ENCODE data around the gene LYRM2.

DNA sequence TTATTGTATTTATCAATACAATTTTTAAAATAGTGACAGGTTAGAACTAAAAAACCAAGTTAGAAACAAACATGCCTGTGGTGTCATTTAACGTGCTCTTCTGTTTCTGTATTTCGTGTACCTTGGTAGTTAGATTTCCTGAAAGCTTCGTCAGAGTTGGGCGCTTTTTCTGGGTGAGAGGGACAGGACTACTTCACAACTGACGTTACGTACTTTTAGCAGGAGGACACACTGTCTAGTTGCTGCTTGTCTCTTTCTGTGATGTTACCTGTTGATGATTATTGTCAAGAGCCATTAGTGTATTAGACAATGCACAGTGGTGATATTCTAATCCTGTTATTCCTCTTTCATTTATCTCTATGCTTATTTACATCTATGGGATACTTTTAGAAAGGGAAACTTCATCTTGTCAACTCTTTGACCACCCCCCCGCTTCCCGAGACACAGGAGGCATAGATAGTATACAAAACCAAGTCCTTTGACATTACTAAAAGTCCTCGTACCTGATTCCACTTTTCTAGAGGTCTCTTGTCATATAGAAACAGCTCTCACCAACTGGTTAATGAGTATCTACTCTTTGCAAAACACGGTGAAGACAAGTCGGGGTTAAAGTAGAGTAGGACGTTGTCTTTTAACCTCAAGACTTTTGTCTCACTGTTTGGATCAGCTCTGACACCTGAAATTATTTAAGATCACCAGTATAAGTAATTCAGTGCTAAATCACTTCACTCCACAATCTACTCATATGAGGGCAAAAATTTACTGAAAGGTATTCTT is 96.3 kb downstream of the LYRM2 start:
- TF ChIP-seq, protein P1, sequence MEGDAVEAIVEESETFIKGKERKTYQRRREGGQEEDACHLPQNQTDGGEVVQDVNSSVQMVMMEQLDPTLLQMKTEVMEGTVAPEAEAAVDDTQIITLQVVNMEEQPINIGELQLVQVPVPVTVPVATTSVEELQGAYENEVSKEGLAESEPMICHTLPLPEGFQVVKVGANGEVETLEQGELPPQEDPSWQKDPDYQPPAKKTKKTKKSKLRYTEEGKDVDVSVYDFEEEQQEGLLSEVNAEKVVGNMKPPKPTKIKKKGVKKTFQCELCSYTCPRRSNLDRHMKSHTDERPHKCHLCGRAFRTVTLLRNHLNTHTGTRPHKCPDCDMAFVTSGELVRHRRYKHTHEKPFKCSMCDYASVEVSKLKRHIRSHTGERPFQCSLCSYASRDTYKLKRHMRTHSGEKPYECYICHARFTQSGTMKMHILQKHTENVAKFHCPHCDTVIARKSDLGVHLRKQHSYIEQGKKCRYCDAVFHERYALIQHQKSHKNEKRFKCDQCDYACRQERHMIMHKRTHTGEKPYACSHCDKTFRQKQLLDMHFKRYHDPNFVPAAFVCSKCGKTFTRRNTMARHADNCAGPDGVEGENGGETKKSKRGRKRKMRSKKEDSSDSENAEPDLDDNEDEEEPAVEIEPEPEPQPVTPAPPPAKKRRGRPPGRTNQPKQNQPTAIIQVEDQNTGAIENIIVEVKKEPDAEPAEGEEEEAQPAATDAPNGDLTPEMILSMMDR (IDR thresholded peaks at IDR 0.05) = no peak
- TF ChIP-seq POLR2A (IDR thresholded peaks at IDR 0.05; ENCODE audit: low read depth) (no peak), POLR2AphosphoS5 (IDR thresholded peaks at IDR 0.05) (no peak), EP300 (IDR thresholded peaks at IDR 0.05) (no peak)
